ENCODE results near the gene HK1.

Gene HK1

DNA sequence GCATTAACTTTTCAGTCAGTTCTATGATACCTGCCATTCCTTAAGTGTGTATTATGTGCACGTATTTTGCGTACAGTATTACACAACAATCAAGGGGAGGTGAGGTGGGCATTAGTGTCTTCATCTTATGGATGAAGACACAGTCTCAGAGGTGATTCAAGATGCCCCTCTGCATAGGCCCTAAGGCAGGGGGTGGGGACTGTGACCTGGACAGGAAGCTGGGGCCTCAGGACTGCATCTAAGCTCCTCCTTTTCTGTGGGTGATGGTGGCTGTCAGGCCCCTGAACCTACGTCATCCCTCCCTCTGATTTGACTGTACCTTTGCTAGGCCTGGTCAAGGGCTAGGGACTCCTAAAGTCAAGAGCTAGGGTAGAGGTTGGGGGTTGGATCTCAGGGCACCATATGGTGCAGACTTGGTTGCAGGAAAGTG lies 38.9 kb downstream of the HK1 start:
- ATAC-seq = no peak
- TF ChIP-seq ARNTL (CRISPR knock-in tag; IDR thresholded peaks at IDR 0.05; ENCODE audit: borderline replicate concordance, low read depth) (no peak), CSDC2 (CRISPR knock-in tag; IDR thresholded peaks at IDR 0.05) (no peak), OSR1 (CRISPR knock-in tag; IDR thresholded peaks at IDR 0.05) (no peak)
- TF ChIP-seq, protein P1, sequence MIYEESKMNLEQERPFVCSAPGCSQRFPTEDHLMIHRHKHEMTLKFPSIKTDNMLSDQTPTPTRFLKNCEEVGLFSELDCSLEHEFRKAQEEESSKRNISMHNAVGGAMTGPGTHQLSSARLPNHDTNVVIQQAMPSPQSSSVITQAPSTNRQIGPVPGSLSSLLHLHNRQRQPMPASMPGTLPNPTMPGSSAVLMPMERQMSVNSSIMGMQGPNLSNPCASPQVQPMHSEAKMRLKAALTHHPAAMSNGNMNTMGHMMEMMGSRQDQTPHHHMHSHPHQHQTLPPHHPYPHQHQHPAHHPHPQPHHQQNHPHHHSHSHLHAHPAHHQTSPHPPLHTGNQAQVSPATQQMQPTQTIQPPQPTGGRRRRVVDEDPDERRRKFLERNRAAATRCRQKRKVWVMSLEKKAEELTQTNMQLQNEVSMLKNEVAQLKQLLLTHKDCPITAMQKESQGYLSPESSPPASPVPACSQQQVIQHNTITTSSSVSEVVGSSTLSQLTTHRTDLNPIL (CRISPR knock-in tag; IDR thresholded peaks at IDR 0.05; ENCODE audit: low read depth) = no peak

DNA sequence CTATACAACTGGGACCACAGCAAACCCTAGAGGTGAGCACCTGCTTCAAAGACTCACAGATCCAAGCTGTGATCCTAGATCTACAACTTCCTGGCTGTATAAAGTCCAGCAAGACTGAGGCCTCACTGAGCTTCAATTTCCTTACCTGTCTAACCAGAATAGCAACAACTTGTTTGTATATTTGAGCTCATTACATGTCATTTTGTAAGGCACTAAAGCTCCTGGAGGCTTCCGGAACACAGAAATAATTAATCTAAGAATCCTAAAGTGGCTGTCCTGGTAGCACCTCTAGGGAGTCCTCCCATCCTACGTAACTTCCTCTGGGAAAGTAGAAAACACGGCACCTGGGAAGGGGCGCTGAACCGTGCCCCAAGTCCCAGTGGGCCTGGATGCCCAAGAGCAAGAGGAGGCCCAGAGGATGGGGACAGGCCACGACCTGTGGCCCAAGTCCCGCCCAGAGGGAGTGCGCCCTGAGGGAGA lies 39.4 kb downstream of the HK1 start:
- no peak for ATAC-seq
- no peak for TF ChIP-seq SNAI2 (CRISPR knock-in tag; IDR thresholded peaks at IDR 0.05)
- no peak for TF ChIP-seq OSR1 (CRISPR knock-in tag; IDR thresholded peaks at IDR 0.05)
- no peak for TF ChIP-seq ZFP3 (CRISPR knock-in tag; IDR thresholded peaks at IDR 0.05)
- TF ChIP-seq ZNF70 (CRISPR knock-in tag; IDR thresholded peaks at IDR 0.05) = no peak
- no peak for TF ChIP-seq TCF4 (CRISPR knock-in tag; IDR thresholded peaks at IDR 0.05; ENCODE audit: borderline replicate concordance)

DNA sequence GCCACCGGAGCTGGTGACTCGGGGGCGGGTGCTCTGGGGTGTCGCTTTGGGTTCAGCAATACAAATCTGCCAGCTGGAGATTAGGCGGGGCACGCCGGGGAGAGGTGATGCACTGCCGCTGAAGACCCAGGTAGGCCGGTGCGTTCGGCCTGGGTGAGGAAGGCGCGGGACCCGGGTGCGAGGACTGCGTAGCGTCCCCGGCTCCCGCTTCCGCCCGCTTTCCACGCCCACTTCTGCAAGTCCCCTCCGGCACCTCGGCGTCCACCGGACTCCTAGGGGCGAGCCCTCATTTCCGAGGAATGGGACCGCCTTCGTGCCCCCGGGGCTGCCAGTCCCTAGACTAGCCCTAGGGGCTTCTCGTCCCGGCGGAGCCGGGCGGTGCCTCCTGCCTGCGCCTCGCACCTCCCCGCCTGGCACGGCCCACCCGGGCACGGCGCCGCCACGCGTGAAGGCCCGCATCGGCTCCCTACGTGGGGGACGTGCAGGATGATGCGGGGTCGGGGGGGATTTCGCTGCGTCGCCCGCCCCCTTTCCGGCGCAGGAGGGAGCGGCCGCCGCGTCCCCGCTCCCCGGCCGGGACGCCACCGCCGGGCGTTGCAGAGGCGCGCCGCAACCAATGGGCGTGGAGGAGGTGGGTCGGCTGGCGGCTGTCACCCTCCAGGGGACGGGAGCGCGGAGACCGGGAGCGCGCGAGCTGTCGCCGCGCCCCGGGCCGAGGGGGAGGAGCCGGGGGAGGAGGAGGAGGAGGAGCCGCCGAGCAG lies 40.0 kb downstream of the HK1 start:
- TF ChIP-seq ARNTL (CRISPR knock-in tag; IDR thresholded peaks at IDR 0.05; ENCODE audit: borderline replicate concordance, low read depth) (no peak), SNAI2 (CRISPR knock-in tag; IDR thresholded peaks at IDR 0.05) (no peak)
- TF ChIP-seq, protein P1 (CRISPR knock-in tag; IDR thresholded peaks at IDR 0.05; ENCODE audit: low read depth) = no peak
- ATAC-seq = peak; percentile 90

DNA sequence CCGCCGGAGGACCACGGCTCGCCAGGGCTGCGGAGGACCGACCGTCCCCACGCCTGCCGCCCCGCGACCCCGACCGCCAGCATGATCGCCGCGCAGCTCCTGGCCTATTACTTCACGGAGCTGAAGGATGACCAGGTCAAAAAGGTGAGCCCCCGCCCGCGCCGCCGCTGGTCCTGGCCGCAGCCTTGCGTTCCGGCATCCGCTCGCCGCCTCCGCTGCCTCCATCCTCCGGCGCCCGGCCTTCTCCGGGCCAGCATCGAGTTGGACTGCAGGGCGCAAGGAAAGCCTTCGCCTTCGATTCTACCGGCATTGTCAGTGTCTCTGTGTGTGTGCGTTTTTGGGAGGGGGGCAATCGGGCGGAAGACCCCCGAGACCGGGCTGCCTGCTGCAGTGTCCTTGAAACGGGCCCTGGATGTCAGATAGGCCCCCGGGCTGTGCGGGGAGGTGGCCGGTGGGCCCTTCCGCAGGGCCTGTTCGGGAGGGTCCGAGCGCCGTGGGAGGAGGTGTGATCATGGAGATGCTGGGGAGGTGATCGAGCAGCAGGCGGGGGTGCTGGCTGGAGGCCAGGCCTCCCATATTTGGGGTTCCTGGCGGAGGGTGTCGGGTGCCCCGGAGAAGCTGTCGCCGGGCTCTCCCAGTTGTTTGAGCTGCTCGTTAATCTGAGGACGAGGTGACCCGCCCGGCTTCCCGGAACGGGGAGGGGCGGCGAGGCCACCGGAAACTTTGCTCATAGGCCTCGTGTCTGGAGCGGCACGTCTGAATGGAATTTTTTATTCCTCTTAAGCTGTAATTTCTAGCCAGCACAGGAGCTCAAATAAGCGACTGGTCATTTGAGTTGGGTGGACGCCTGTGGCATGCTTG lies 40.8 kb downstream of the HK1 start:
- TF ChIP-seq ZNF565 (CRISPR knock-in tag; conservative IDR thresholded peaks at IDR 0.05; ENCODE audit: low read depth) = no peak
- TF ChIP-seq ZFP30 (CRISPR knock-in tag; IDR thresholded peaks at IDR 0.05) = no peak
- no peak for TF ChIP-seq ZNF8 (CRISPR knock-in tag; IDR thresholded peaks at IDR 0.05)
- no peak for TF ChIP-seq TCF4 (CRISPR knock-in tag; IDR thresholded peaks at IDR 0.05; ENCODE audit: borderline replicate concordance)
- no peak for TF ChIP-seq OSR1 (CRISPR knock-in tag; IDR thresholded peaks at IDR 0.05)
- TF ChIP-seq, protein P2, sequence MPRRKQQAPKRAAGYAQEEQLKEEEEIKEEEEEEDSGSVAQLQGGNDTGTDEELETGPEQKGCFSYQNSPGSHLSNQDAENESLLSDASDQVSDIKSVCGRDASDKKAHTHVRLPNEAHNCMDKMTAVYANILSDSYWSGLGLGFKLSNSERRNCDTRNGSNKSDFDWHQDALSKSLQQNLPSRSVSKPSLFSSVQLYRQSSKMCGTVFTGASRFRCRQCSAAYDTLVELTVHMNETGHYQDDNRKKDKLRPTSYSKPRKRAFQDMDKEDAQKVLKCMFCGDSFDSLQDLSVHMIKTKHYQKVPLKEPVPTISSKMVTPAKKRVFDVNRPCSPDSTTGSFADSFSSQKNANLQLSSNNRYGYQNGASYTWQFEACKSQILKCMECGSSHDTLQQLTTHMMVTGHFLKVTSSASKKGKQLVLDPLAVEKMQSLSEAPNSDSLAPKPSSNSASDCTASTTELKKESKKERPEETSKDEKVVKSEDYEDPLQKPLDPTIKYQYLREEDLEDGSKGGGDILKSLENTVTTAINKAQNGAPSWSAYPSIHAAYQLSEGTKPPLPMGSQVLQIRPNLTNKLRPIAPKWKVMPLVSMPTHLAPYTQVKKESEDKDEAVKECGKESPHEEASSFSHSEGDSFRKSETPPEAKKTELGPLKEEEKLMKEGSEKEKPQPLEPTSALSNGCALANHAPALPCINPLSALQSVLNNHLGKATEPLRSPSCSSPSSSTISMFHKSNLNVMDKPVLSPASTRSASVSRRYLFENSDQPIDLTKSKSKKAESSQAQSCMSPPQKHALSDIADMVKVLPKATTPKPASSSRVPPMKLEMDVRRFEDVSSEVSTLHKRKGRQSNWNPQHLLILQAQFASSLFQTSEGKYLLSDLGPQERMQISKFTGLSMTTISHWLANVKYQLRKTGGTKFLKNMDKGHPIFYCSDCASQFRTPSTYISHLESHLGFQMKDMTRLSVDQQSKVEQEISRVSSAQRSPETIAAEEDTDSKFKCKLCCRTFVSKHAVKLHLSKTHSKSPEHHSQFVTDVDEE (CRISPR knock-in tag; IDR thresholded peaks at IDR 0.05) = no peak
- TF ChIP-seq SNAI2 (CRISPR knock-in tag; IDR thresholded peaks at IDR 0.05) = no peak
- ATAC-seq = peak; percentile 58

DNA sequence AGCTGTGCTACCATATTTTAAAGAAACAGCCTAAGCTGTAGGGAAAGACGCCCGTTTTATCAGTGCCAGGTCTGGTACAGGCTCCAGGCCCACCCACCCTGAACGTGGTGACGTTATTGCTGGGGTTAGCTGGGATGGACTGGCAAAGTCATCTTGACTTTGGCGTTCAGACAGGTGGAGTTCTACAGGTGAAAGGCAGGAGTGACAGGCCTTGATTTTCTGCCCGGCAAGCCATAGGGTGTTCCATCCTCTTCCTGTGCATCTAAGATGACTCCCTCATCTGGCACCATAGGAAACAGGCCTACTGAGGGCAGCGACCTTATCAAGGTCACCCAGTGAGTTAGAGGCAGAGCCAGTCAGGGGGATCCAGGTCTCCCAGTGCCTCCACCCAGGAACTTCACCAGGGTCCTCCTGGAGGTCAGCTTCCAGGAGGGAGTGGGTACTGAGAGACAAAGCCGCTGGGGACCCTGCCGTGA lies 41.6 kb downstream of the HK1 start:
- no peak for TF ChIP-seq ZFP30 (CRISPR knock-in tag; IDR thresholded peaks at IDR 0.05)
- no peak for TF ChIP-seq SNAI2 (CRISPR knock-in tag; IDR thresholded peaks at IDR 0.05)
- TF ChIP-seq, protein P1 (CRISPR knock-in tag; IDR thresholded peaks at IDR 0.05; ENCODE audit: low read depth) = no peak
- no peak for ATAC-seq

DNA sequence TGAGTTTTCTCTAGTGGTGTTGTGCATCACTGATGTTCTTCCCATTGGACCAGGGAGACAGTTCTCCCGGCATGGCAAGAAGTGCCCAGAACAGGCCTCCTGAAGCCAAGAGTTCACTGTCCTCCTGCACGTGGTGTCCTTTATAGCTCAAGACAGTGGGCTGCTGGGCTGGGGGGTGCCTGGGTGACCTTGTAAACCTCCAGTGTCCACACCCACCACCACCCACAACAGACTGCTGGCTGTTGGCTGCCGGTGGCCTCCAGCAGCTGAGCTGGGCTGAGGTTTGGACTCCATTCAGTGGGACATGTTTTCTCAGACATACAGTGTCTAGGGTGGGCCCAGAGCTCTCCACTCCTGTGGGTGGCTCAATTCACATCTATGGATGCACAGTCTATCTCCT lies 42.2 kb downstream of the HK1 start:
- ATAC-seq = no peak
- TF ChIP-seq CSDC2 (CRISPR knock-in tag; IDR thresholded peaks at IDR 0.05) (no peak), ZNF8 (CRISPR knock-in tag; IDR thresholded peaks at IDR 0.05) (no peak), BACH2 (CRISPR knock-in tag; IDR thresholded peaks at IDR 0.05; ENCODE audit: borderline replicate concordance) (no peak), ZC3H10 (CRISPR knock-in tag; IDR thresholded peaks at IDR 0.05) (no peak), ZNF565 (CRISPR knock-in tag; conservative IDR thresholded peaks at IDR 0.05; ENCODE audit: low read depth) (no peak), ZFP30 (CRISPR knock-in tag; IDR thresholded peaks at IDR 0.05) (no peak), ARNTL (CRISPR knock-in tag; IDR thresholded peaks at IDR 0.05; ENCODE audit: borderline replicate concordance, low read depth) (no peak)
- TF ChIP-seq, protein P2 (CRISPR knock-in tag; IDR thresholded peaks at IDR 0.05) = no peak
- TF ChIP-seq, protein P3, sequence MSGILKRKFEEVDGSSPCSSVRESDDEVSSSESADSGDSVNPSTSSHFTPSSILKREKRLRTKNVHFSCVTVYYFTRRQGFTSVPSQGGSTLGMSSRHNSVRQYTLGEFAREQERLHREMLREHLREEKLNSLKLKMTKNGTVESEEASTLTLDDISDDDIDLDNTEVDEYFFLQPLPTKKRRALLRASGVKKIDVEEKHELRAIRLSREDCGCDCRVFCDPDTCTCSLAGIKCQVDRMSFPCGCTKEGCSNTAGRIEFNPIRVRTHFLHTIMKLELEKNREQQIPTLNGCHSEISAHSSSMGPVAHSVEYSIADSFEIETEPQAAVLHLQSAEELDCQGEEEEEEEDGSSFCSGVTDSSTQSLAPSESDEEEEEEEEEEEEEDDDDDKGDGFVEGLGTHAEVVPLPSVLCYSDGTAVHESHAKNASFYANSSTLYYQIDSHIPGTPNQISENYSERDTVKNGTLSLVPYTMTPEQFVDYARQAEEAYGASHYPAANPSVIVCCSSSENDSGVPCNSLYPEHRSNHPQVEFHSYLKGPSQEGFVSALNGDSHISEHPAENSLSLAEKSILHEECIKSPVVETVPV (CRISPR knock-in tag; IDR thresholded peaks at IDR 0.05) = no peak
